Fibroblast of pulmonary artery (primary cell): ENCODE results near the gene LRMDA.

Experiments
- DNase-seq: peaks from one replicate; pipeline ENCODE4 v3.0.0-alpha.2; 2010; ENCODE audit warnings: low read depth
- H3K4me3 ChIP-seq: replicated peaks from 2 replicates; pipeline ENCODE4 v1.5.1; 2011; ENCODE audit warnings: low read depth, mild to moderate bottlenecking, control low read depth, low read length, moderate library complexity
- CTCF ChIP-seq: IDR thresholded peaks from 2 replicates; pipeline ENCODE4 v1.5.1; 2011; ENCODE audit warnings: mild to moderate bottlenecking, control low read depth, low read length, inconsistent platforms; ENCODE audit errors: missing control alignments

Gene LRMDA

GRCh38 chr10:75657351-75657750, 225.9 kb downstream of the LRMDA start:
- H3K4me3 ChIP-seq, result no peak overlapping the region
- no peak for DNase-seq
- no peak for TF ChIP-seq CTCF

- no peak for TF ChIP-seq CTCF
- no peak for DNase-seq
- no peak overlapping the region for H3K4me3 ChIP-seq
Observed at GRCh38 chr10:75658036-75658435, 226.6 kb downstream of the LRMDA start.

GRCh38 chr10:75658496-75658895, 227.1 kb downstream of the LRMDA start:
- no peak for DNase-seq
- H3K4me3 ChIP-seq, result no peak overlapping the region
- TF ChIP-seq CTCF, result no peak

GRCh38 chr10:75658915-75659314, 227.5 kb downstream of the LRMDA start:
- no peak for TF ChIP-seq CTCF
- DNase-seq, result no peak
- H3K4me3 ChIP-seq, result no peak overlapping the region

- TF ChIP-seq CTCF, result no peak
Observed at GRCh38 chr10:75660823-75661222, 229.4 kb downstream of the LRMDA start.

GRCh38 chr10:75662715-75663114, 231.3 kb downstream of the LRMDA start:
- H3K4me3 ChIP-seq, result no peak overlapping the region
- TF ChIP-seq CTCF, result no peak
- DNase-seq, result peak; percentile 53

More at GRCh38 chr10:75660823-75661222, 229.4 kb downstream of the LRMDA start:
- no peak overlapping the region for H3K4me3 ChIP-seq
- no peak for DNase-seq

- no peak for TF ChIP-seq CTCF
- no peak overlapping the region for H3K4me3 ChIP-seq
- peak; percentile 36 for DNase-seq
Observed at GRCh38 chr10:75663947-75664664, 232.7 kb downstream of the LRMDA start.
